HEK293 (cell line): ENCODE measurements around the gene CDKAL1.

Experiments
- CTCF ChIP-seq: fragments of 450-650 bp; formaldehyde crosslinking; IDR thresholded peaks from 2 replicates; pipeline ENCODE4 v1.5.1; 2016; ENCODE audit warnings: missing biosample characterization, missing genetic modification characterization
- ZNF274 ChIP-seq, 2 experiments: fragments of 200-500 bp in 1 of 2; fragments of 450-650 bp in 1 of 2; sonication (Bioruptor generic) in 1 of 2; formaldehyde crosslinking in 1 of 2; IDR thresholded peaks; 2 replicates each; pipeline versions ENCODE4 v1.5.1 to v1.6.1; 2014 to 2016; ENCODE audit warnings: borderline replicate concordance in 1 of 2, inconsistent platforms in 1 of 2, low read length in 1 of 2, missing biosample characterization in 1 of 2, missing genetic modification characterization in 1 of 2
- ZNF660 ChIP-seq: fragments of 450-650 bp; IDR thresholded peaks from 2 replicates; pipeline ENCODE4 v1.5.1; 2018; ENCODE audit warnings: missing biosample characterization, mild to moderate bottlenecking, missing genetic modification characterization

- TF ChIP-seq ZNF660, result no peak
- no peak for TF ChIP-seq CTCF
- no peak for TF ChIP-seq ZNF274 (IDR thresholded peaks at IDR 0.05; ENCODE audit: low read length)
- no peak for TF ChIP-seq ZNF274 (tag by site-specific recombination; IDR thresholded peaks at IDR 0.05; ENCODE audit: borderline replicate concordance)
Measured at GRCh38 chr6:20724443-20725190, 190.4 kb downstream of the CDKAL1 start.
